Placental pericyte (primary cell): ENCODE data around the gene CBARP. TPM values are rescaled to one million over a fixed set of nuclear protein-coding genes. Genes with fewer than 3 reads are reported as not detected.

Source experiments
- total RNA-seq: library from RNA; depleted of rRNA; stranded (reverse); fragments of >200 nt; gene quantifications from 2 replicates; pipeline ENCODE4 v1.2.3, GENCODE V29; 2012

Gene CBARP
- total RNA-seq, result 5.7 and 6.8 TPM in 2 replicates

GRCh38 chr19:1237754-1238368, at the start of gene CBARP:
CBARP (minus strand) TSS chr19:1238005; CDS start chr19:1236100, 1,905 bp downstream.

GRCh38 chr19:1285737-1286360, 48.0 kb upstream of the CBARP start, which contains the start of gene EFNA2:
EFNA2 (plus strand) TSS chr19:1285873; CDS start chr19:1286169, 296 bp downstream.

GRCh38 chr19:1275260-1275975, 37.6 kb upstream of the CBARP start, which contains the start of gene FAM174C:
FAM174C (plus strand) TSS chr19:1275530; CDS start chr19:1275550, 20 bp downstream.

GRCh38 chr19:1269065-1269477, 31.3 kb upstream of the CBARP start, which contains the start of gene CIRBP:
CIRBP (plus strand) TSS chr19:1269332; CDS start chr19:1270934, 1,602 bp downstream.

GRCh38 chr19:1248139-1248785, 10.5 kb upstream of the CBARP start, which contains the start of gene MIDN:
MIDN (plus strand) TSS chr19:1248583; CDS start chr19:1250297, 1,714 bp downstream.

GRCh38 chr19:1241417-1242095, 3.8 kb upstream of the CBARP start, which contains the start of gene ATP5F1D:
ATP5F1D (plus strand) TSS chr19:1241751; CDS start chr19:1241851, 100 bp downstream.

GRCh38 chr19:1205114-1206099, 32.4 kb downstream of the CBARP start, which contains the start of gene STK11:
STK11 (plus strand) TSS chr19:1205778; CDS start chr19:1206914, 1,136 bp downstream.

Other genes with a start within 250 kb of the CBARP start
- gene GRIN3B, start 237.6 kb downstream of the CBARP start, total RNA-seq, result 0.14 and 0.66 TPM in 2 replicates
- 119 and 132 TPM in 2 replicates for gene TMEM259, start 216.9 kb downstream of the CBARP start, total RNA-seq
- not detected in 2 replicates for gene RNU6-2, start 216.5 kb downstream of the CBARP start, total RNA-seq
- gene CNN2, start 211.4 kb downstream of the CBARP start, total RNA-seq, result 541 and 553 TPM in 2 replicates
- gene ABCA7, start 197.9 kb downstream of the CBARP start, total RNA-seq, result 18.0 and 19.0 TPM in 2 replicates
- gene ARHGAP45, start 170.8 kb downstream of the CBARP start, total RNA-seq, result 1.7 and 3.5 TPM in 2 replicates
- 111 and 123 TPM in 2 replicates for gene POLR2E, start 142.6 kb downstream of the CBARP start, total RNA-seq
- gene GPX4, start 134.0 kb downstream of the CBARP start, total RNA-seq, result 150 and 588 TPM in 2 replicates
- gene SBNO2, start 63.7 kb downstream of the CBARP start, total RNA-seq, result 58.4 and 77.7 TPM in 2 replicates
- 107 and 110 TPM in 2 replicates for gene STK11, start 32.2 kb downstream of the CBARP start, total RNA-seq
- gene ATP5F1D, start 3.7 kb upstream of the CBARP start, total RNA-seq, result 17.2 and 25.2 TPM in 2 replicates
- 28.2 TPM in 2 replicates for gene MIDN, start 10.6 kb upstream of the CBARP start, total RNA-seq
- 199 and 402 TPM in 2 replicates for gene CIRBP, start 31.3 kb upstream of the CBARP start, total RNA-seq
- 21.4 and 27.6 TPM in 2 replicates for gene FAM174C, start 37.5 kb upstream of the CBARP start, total RNA-seq
- not detected in 2 replicates for gene EFNA2, start 47.9 kb upstream of the CBARP start, total RNA-seq
- gene NDUFS7, start 145.9 kb upstream of the CBARP start, total RNA-seq, result 57.3 and 87.5 TPM in 2 replicates
- gene GAMT, start 163.5 kb upstream of the CBARP start, total RNA-seq, result 35.0 and 41.1 TPM in 2 replicates
- 43.3 and 77.6 TPM in 2 replicates for gene DAZAP1, start 169.6 kb upstream of the CBARP start, total RNA-seq
- gene RPS15, start 200.4 kb upstream of the CBARP start, total RNA-seq, result 569 and 1,207 TPM in 2 replicates
- 0.14 and 0.22 TPM in 2 replicates for gene APC2, start 212.1 kb upstream of the CBARP start, total RNA-seq
- 26.9 and 31.6 TPM in 2 replicates for gene C19orf25, start 241.2 kb upstream of the CBARP start, total RNA-seq